Kidney (tissue), 14 donors: ENCODE data around the gene SMARCD1. TPM values are rescaled to one million over a fixed set of nuclear protein-coding genes. Genes with fewer than 3 reads are reported as not detected.

Experiments
- DNase-seq, 5 donors: peaks; one replicate each; pipeline ENCODE4 v3.0.0-alpha.2; 2013 to 2020
- FAIRE-seq: peaks from 2 replicates; lab custom pipeline; 2012; peaks lifted over from hg19 to GRCh38; lab: Jason Lieb, UNC
- H3K27ac ChIP-seq, 2 donors: one replicate each; pipeline ENCODE4 v1.7.0; 2013; ENCODE audit warnings: low read depth in 2 of 2, low read length in 2 of 2, inconsistent platforms in 1 of 2
- H3K27me3 ChIP-seq: one replicate; pipeline ENCODE4 v1.7.1; 2013; ENCODE audit warnings: low read length, inconsistent platforms; ENCODE audit not compliant: control insufficient read depth, insufficient read depth
- H3K36me3 ChIP-seq, 3 donors: one replicate each; pipeline versions ENCODE4 v1.7.0 to v1.7.1; 2013; ENCODE audit warnings: low read length in 3 of 3, control low read depth in 1 of 3, inconsistent platforms in 1 of 3; ENCODE audit not compliant: insufficient read depth in 3 of 3, control insufficient read depth in 2 of 3
- H3K4me1 ChIP-seq, 3 donors: one replicate each; pipeline versions ENCODE4 v1.7.0 to v1.7.1; 2013; ENCODE audit warnings: low read length in 3 of 3, inconsistent platforms in 1 of 3, low read depth in 1 of 3; ENCODE audit not compliant: control insufficient read depth in 2 of 3, insufficient read depth in 2 of 3
- H3K4me3 ChIP-seq, 3 donors: one replicate each; pipeline versions ENCODE4 v1.7.0 to v1.8.1; 2013; ENCODE audit warnings: low read length in 3 of 3, control low read depth in 1 of 3, inconsistent platforms in 1 of 3
- H3K9ac ChIP-seq, 3 donors: one replicate each; pipeline versions ENCODE4 v1.7.0 to v1.7.1; 2013; ENCODE audit warnings: low read length in 3 of 3, control low read depth in 1 of 3, inconsistent platforms in 1 of 3
- H3K9me3 ChIP-seq, 3 donors: one replicate each; pipeline versions ENCODE4 v1.7.0 to v1.7.1; 2013; ENCODE audit warnings: low read length in 3 of 3, control low read depth in 1 of 3, inconsistent platforms in 1 of 3; ENCODE audit not compliant: control insufficient read depth in 2 of 3, insufficient read depth in 1 of 3
- intact Hi-C: fragments of 100-400 bp; cut with DNase I; formaldehyde crosslinking; loops from one replicate; pipeline ENCODE4 v1.11.1; 2022
- polyA plus RNA-seq: library from polyadenylated mRNA; stranded (reverse); fragments of 350-450 nt; fragmentation: Illumina TruSeq; extraction: RNeasy Lipid Tissue Mini Kit (QIAGEN cat#74804); gene quantifications from one replicate; pipeline ENCODE4 v1.2.3, GENCODE V29; 2014; ENCODE audit warnings: low read depth, low replicate concordance; ENCODE audit not compliant: insufficient read depth
- total RNA-seq: library from RNA; stranded (reverse); fragmentation: NEBNext Ultra II Directional; extraction: Animal tissue kit (Norgen Biotek cat#: 25700); gene quantifications from one replicate; pipeline ENCODE4 v1.2.1, GENCODE V29; 2021
- TF ChIP-seq, protein P1 (sequence below): IDR thresholded peaks from 3 replicates; pipeline ENCODE4 v1.5.1; 2012; ENCODE audit warnings: mild to moderate bottlenecking, moderate library complexity, borderline replicate concordance; ENCODE audit not compliant: insufficient read depth; ENCODE audit errors: extremely low read depth
- donor health status: control.
- donor health status: control.
- donor health status: control.
- donor health status: control.
- donor health status: control.
- donor health status: DM: yes; HTN: yes; CAD: no.
- donor health status: Normal renal cell carcinoma (clear cell type).

SMARCD1 gene
- total and polyA plus RNA-seq, 2 donors from 2014 or later: 21.9 to 51.1 TPM

DNA sequence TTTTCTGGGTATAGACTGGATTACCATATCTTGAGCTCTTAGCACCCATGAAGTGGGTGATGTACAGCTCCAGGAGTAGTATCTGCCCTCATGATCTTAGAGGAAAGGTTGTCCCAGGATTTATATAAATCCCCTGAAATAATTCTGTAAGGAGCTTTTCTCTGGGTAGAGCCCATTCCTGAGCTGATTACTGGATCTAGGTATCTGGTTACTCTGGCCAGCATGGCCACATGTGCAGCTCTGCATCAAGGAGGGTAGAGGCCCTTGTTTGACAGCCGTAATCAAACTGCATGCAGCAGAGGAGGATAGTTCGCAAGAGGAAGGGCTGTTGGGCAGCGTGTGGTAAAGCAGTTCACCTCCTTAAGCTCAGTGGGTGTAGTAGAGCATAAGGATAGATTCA is 35.4 kb downstream of the SMARCD1 start:
- TF ChIP-seq, protein P1, sequence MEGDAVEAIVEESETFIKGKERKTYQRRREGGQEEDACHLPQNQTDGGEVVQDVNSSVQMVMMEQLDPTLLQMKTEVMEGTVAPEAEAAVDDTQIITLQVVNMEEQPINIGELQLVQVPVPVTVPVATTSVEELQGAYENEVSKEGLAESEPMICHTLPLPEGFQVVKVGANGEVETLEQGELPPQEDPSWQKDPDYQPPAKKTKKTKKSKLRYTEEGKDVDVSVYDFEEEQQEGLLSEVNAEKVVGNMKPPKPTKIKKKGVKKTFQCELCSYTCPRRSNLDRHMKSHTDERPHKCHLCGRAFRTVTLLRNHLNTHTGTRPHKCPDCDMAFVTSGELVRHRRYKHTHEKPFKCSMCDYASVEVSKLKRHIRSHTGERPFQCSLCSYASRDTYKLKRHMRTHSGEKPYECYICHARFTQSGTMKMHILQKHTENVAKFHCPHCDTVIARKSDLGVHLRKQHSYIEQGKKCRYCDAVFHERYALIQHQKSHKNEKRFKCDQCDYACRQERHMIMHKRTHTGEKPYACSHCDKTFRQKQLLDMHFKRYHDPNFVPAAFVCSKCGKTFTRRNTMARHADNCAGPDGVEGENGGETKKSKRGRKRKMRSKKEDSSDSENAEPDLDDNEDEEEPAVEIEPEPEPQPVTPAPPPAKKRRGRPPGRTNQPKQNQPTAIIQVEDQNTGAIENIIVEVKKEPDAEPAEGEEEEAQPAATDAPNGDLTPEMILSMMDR: no peak
- H3K9ac ChIP-seq: no peak overlapping the region
- peaks cover 8 to 37% (median 20%) of the 10 kb centered on the region in 3 donors for H3K36me3 ChIP-seq
- no peak overlapping the region for H3K27ac ChIP-seq
- DNase-seq: no peak
- H3K9me3 ChIP-seq: no peaks in the 10 kb centered on the region
- H3K27me3 ChIP-seq: no peaks in the 10 kb centered on the region
- H3K4me3 ChIP-seq: no peak overlapping the region
- intact Hi-C loops: no loop called here
- no peak for FAIRE-seq
- H3K4me1 ChIP-seq: peaks cover 0 to 14% (median 4%) of the 10 kb centered on the region in 3 donors

DNA sequence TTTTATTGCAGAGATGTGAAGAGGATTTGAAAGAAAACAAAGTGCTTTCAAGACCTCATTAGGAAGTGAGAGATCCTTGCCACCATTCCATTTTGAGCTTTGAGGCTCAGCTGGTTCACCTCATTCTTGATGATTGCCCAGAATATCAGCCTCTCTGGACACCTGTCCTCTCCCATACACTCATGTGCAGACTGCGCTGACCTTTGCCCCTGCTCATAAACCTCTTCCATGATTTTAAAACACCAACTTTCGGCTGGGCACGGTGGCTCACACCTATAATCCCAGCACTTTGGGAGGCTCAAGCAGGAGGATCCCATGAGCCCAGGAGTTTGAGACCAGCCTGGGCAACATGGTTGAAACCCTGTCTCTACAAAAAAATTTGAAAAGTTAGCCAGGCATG is 35.8 kb downstream of the SMARCD1 start:
- Histone ChIP-seq H3K4me1 (peaks cover 0 to 14% (median 4%) of the 10 kb centered on the region in 3 donors), H3K9ac (no peak overlapping the region), H3K9me3 (no peaks in the 10 kb centered on the region), H3K4me3 (no peak overlapping the region), H3K27ac (no peak overlapping the region), H3K36me3 (peaks cover 8 to 37% (median 20%) of the 10 kb centered on the region in 3 donors), H3K27me3 (no peaks in the 10 kb centered on the region)
- TF ChIP-seq, protein P1: no peak
- intact Hi-C loops: no loop called here
- FAIRE-seq (no peak), DNase-seq (no peak)

DNA sequence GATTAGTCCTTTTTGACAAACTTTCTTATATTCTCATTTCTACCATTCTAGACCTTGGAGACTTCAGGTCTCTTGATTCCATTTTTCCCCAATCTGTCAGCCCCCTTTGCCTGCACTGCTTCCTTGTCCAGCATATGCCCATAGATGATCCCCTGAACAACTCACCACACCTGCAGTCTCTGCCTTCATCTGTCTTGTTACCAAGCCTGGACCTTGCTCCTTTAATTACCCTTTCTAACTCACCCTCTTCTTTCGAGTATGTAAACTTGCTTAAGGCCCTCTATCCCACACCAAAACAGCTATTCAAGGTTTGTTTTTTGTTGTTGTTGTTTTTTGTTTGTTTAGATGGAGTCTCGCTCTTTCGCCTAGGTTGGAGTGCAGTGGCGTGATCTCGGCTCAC is 36.5 kb downstream of the SMARCD1 start:
- Histone ChIP-seq H3K4me3 (no peak overlapping the region), H3K4me1 (peaks cover 0 to 13% (median 4%) of the 10 kb centered on the region in 3 donors), H3K36me3 (peaks cover 8 to 37% (median 17%) of the 10 kb centered on the region in 3 donors), H3K9ac (no peak overlapping the region), H3K27me3 (no peaks in the 10 kb centered on the region), H3K27ac (no peak overlapping the region), H3K9me3 (no peaks in the 10 kb centered on the region)
- no peak for FAIRE-seq
- intact Hi-C loops: no loop called here
- TF ChIP-seq, protein P1: no peak
- no peak for DNase-seq

DNA sequence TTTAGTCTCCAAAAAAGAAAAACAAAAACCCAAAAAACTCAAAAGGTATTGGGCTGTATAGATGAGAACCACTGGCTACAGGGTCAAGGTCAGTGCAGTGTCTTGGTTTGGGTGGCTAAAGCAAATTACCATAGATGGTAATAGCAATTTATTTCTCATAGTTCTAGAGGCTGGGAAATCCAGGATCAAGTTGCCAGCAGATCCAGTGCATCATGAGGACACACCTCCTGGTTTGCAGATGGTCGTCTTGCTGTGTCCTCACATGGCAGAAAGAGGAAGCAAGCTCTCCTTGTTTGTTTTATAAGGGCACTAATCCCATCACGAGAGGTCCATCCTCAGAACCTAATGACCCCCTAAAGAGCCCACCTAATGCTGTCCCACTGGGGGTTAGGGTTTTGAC is 38.1 kb downstream of the SMARCD1 start:
- intact Hi-C loops: no loop called here
- Histone ChIP-seq H3K27me3 (no peaks in the 10 kb centered on the region), H3K4me3 (no peak overlapping the region), H3K9ac (no peak overlapping the region), H3K4me1 (peaks cover 0 to 8% (median 0%) of the 10 kb centered on the region in 3 donors), H3K27ac (no peak overlapping the region), H3K36me3 (peaks cover 11 to 37% (median 17%) of the 10 kb centered on the region in 3 donors), H3K9me3 (no peaks in the 10 kb centered on the region)
- DNase-seq (no peak), FAIRE-seq (no peak)
- TF ChIP-seq, protein P1: no peak
